ENCODE data around the gene CX3CL1. TPM values are rescaled to one million over a fixed set of nuclear protein-coding genes. Genes with fewer than 3 reads are reported as not detected.

CX3CL1 gene
- total RNA-seq, 4 donors from 2014 or later, result 12.8 to 25.1 (median 13.6) TPM

DNA sequence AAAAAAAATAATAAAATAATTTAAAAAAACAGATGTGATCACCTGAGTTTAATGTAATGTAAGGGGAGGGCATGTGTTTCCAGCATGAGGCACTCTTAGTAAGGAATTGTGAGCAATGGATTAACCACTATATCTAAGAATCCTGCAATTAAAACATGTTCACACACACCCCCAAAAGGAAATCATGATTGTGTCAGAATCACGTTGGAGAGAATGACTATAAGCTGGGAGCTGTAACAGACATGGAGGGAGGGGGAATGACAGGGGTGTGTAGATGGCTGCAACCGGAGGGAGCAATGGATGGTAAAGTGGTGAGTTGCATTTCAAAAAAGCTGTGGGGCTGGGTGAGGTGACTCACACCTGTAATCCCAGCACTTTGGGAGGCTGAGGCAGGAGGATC is 27.3 kb upstream of the CX3CL1 start:
- Histone ChIP-seq H3K4me1 (peaks cover 16% of the 10 kb centered on the region), H3K4me3 (no peak overlapping the region), H3K36me3 (no peaks in the 10 kb centered on the region), H3K27ac (no peak overlapping the region), H3K9me3 (no peaks in the 10 kb centered on the region), H3K27me3 (peaks cover 4% of the 10 kb centered on the region)
- 61% methylated on average over 2 of the region's 2 CpGs for WGBS
- TF ChIP-seq POLR2A (IDR thresholded peaks at IDR 0.05) (no peak), POLR2AphosphoS5 (IDR thresholded peaks at IDR 0.05) (no peak), EP300 (IDR thresholded peaks at IDR 0.05) (no peak)
- TF ChIP-seq, protein P1, sequence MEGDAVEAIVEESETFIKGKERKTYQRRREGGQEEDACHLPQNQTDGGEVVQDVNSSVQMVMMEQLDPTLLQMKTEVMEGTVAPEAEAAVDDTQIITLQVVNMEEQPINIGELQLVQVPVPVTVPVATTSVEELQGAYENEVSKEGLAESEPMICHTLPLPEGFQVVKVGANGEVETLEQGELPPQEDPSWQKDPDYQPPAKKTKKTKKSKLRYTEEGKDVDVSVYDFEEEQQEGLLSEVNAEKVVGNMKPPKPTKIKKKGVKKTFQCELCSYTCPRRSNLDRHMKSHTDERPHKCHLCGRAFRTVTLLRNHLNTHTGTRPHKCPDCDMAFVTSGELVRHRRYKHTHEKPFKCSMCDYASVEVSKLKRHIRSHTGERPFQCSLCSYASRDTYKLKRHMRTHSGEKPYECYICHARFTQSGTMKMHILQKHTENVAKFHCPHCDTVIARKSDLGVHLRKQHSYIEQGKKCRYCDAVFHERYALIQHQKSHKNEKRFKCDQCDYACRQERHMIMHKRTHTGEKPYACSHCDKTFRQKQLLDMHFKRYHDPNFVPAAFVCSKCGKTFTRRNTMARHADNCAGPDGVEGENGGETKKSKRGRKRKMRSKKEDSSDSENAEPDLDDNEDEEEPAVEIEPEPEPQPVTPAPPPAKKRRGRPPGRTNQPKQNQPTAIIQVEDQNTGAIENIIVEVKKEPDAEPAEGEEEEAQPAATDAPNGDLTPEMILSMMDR (IDR thresholded peaks at IDR 0.05), result no peak
- no peak for DNase-seq (ENCODE audit: low spot score in 2 of 2)

DNA sequence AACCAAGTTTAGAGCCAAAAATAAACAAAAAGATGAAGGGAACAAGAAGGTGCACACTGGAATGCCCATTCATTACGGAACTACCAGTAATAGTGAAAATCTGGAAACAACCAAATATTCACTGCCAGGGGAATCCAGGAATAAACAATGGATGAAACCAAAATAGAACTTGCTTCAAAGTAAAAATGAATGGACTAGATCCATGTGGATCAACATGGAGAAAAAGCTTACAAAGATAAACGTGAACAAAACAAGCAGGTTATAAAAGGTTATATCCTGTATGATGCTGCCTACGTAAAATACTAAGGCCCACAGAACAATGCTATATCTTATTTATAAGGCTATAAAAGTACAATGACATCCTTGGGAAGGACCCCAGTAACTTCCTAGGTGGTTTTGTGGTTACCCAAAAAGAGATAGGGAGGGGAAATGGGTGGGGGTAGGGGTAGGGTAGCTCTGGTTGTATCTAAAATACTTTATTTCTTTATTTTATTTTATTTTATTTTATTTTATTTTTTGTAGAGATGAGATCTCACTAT is 26.6 kb upstream of the CX3CL1 start:
- no peaks in the 10 kb centered on the region for H3K36me3 ChIP-seq
- TF ChIP-seq, protein P1 (IDR thresholded peaks at IDR 0.05), result no peak
- TF ChIP-seq POLR2AphosphoS5 (IDR thresholded peaks at IDR 0.05), result no peak
- TF ChIP-seq POLR2A (IDR thresholded peaks at IDR 0.05), result no peak
- TF ChIP-seq EP300 (IDR thresholded peaks at IDR 0.05), result no peak
- peaks cover 16% of the 10 kb centered on the region for H3K4me1 ChIP-seq
- H3K27ac ChIP-seq, result no peak overlapping the region
- peaks cover 4% of the 10 kb centered on the region for H3K27me3 ChIP-seq
- H3K9me3 ChIP-seq, result no peaks in the 10 kb centered on the region
- DNase-seq (ENCODE audit: low spot score in 2 of 2), result no peak
- H3K4me3 ChIP-seq, result no peak overlapping the region
- WGBS, result 61% methylated on average over 3 of the region's 3 CpGs

DNA sequence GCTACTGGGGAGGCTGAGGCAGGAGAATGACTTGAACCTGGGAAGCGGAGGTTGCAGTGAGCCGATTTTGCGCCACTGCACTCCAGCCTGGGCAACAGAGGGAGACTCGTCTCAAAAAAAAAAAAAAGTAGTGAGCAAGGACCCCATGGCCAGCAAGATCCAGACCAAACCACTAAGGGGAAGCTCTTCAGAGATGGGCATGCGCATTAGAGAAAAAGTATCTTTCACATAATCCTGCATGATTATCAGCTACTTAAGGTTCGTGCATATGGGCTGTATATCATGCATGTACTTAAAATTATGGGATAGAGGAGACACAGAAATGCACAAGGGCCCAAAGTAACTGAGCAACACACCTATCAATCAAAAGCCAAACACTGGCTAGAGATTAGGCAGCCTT is 24.4 kb upstream of the CX3CL1 start:
- H3K4me3 ChIP-seq, result no peak overlapping the region
- WGBS, result 85% methylated on average over 6 of the region's 6 CpGs
- TF ChIP-seq, protein P1 (IDR thresholded peaks at IDR 0.05), result no peak
- TF ChIP-seq POLR2AphosphoS5 (IDR thresholded peaks at IDR 0.05), result no peak
- no peak for DNase-seq (ENCODE audit: low spot score in 2 of 2)
- H3K27ac ChIP-seq, result no peak overlapping the region
- no peaks in the 10 kb centered on the region for H3K9me3 ChIP-seq
- no peaks in the 10 kb centered on the region for H3K36me3 ChIP-seq
- H3K4me1 ChIP-seq, result no peaks in the 10 kb centered on the region
- H3K27me3 ChIP-seq, result peaks cover 4% of the 10 kb centered on the region

DNA sequence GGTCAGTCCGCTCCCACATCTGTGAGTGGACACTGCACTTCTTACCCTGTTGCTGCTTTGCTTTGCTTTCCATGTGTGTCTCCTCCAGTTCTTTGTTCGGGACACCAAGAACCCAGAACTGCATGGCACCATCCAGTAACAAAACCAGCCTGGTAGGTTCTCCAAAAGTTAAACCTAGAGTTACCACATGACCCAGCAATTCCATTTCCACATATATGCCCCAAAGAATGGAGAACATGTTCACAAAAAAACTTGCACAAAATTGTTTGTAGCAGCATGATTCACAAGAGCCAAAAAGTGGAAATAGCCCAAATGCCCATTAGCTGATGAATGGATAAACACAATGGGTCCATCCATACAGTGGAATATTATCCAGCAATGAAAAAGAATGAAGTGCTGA is 24.0 kb upstream of the CX3CL1 start:
- H3K4me3 ChIP-seq, result no peak overlapping the region
- peaks cover 4% of the 10 kb centered on the region for H3K27me3 ChIP-seq
- DNase-seq (ENCODE audit: low spot score in 2 of 2), result no peak
- no peaks in the 10 kb centered on the region for H3K4me1 ChIP-seq
- H3K27ac ChIP-seq, result no peak overlapping the region
- no peak for TF ChIP-seq POLR2AphosphoS5 (IDR thresholded peaks at IDR 0.05)
- TF ChIP-seq, protein P1 (IDR thresholded peaks at IDR 0.05), result no peak
- TF ChIP-seq POLR2A (IDR thresholded peaks at IDR 0.05), result no peak
- TF ChIP-seq EP300 (IDR thresholded peaks at IDR 0.05), result no peak
- no peaks in the 10 kb centered on the region for H3K9me3 ChIP-seq
- H3K36me3 ChIP-seq, result no peaks in the 10 kb centered on the region
- WGBS, result 89% methylated on average over 2 of the region's 2 CpGs

DNA sequence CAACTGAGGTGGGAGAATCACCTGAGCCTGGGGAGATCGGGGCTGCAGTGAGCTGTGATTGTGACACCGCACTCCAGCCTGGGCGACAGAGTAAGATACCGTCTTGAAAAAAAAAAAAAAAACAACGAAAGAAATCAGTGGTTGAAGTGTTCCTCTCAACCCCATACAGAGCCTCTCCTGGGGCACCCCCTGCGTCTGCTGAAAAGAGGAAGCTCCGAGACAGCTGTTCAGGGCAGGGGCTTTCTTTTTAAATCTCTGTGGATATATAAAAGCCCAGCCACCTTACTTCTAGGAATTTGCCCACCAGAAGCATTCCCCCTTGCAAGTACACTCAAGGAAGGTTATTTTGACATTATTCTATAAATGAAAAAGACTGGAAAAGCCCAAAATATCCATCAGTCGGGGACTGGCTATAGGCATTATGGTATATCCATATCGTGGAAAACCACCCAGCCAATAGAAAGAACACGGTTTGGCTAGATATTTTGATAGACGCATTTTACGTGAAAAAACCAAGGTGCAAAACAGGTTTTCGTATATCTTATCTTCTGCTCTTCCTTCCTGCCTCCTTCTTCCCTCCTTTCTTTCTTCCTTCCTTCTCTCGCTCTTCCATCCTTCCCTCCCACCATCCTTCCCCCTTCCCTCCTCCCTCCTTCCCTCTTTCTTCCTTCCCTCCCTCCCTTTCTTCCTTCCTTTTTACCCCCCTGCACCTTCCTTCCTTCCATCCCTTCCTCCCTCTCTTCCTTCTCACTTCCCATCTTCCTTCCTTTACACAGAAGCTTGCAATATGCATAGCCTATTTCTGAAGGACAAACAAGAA is 22.9 kb upstream of the CX3CL1 start:
- H3K4me3 ChIP-seq, result no peak overlapping the region
- DNase-seq (ENCODE audit: low spot score in 2 of 2), result no peak
- H3K27ac ChIP-seq, result no peak overlapping the region
- H3K27me3 ChIP-seq, result peaks cover 4% of the 10 kb centered on the region
- 58% methylated on average over 14 of the region's 14 CpGs for WGBS
- H3K4me1 ChIP-seq, result no peaks in the 10 kb centered on the region
- TF ChIP-seq, protein P1 (IDR thresholded peaks at IDR 0.05), result no peak
- no peak for TF ChIP-seq POLR2A (IDR thresholded peaks at IDR 0.05)
- no peak for TF ChIP-seq POLR2AphosphoS5 (IDR thresholded peaks at IDR 0.05)
- no peak for TF ChIP-seq EP300 (IDR thresholded peaks at IDR 0.05)
- H3K9me3 ChIP-seq, result no peaks in the 10 kb centered on the region
- no peaks in the 10 kb centered on the region for H3K36me3 ChIP-seq

Data from suprapubic skin (tissue), 4 donors.